ENCODE data around the gene RTL5. TPM values are rescaled to one million over a fixed set of nuclear protein-coding genes. Genes with fewer than 3 reads are reported as not detected.

The RTL5 gene
- total RNA-seq, 1 experiment from 2014 or later: 0.14 TPM

DNA sequence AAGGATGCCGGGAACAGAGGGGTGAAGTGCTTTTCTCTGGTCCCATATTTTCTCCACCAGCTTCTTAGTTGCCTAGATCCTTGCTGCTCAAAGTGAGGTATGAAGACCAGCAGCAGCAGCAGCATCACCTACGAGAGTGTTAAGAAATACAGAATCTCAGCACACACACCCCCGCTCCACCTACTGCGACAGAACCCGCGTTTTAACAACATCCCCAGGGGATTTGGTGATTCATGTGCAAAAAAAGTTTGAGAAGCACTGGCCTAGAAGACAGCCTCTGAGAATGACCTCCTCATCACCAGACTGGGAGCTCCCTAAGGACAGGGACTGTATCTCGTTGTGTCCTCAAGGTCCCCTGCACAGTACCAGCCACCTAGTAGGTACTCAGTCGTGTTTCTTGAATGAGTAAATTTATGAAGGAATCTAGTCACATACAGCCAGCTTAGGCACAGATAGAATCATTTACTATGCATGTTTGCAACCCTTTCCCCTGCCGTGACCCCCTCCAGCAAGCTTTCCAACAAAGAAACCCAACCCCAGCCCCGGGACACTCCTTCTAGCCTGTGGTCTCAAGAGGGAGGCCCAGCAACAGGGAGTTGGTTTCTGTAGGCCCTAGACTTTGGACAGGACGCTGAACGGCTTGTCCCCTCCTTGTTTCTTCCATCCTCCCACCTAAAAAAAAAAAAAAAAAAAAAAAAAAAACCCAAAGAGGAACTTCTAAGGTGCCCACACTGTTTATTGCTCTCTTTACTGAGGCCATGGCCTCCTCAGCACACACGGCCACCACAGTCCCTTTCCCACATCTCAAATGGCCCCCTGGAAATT is 21.5 kb downstream of the RTL5 start:
- DNase-seq (ENCODE audit: low spot score): no peak

DNA sequence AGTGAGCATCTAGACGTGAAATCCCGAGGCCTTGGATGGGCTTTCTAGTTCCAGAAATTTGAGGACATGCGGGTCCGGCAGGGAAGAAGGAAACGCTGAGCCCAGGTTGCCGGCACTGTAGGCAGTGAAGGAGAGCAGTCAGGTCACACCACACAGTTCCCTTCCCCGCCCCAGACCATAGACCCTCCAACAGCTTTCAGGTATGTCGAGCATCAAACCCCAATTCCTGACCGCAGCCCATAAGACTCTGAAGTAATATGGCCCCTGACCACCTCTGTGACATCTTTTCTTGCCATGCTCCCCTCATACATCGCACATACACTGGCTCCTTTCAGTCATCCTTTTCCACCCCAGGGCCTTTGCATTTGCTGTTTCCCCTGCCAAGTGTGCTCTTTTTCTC is 23.0 kb downstream of the RTL5 start:
- no peak for DNase-seq (ENCODE audit: low spot score)

DNA sequence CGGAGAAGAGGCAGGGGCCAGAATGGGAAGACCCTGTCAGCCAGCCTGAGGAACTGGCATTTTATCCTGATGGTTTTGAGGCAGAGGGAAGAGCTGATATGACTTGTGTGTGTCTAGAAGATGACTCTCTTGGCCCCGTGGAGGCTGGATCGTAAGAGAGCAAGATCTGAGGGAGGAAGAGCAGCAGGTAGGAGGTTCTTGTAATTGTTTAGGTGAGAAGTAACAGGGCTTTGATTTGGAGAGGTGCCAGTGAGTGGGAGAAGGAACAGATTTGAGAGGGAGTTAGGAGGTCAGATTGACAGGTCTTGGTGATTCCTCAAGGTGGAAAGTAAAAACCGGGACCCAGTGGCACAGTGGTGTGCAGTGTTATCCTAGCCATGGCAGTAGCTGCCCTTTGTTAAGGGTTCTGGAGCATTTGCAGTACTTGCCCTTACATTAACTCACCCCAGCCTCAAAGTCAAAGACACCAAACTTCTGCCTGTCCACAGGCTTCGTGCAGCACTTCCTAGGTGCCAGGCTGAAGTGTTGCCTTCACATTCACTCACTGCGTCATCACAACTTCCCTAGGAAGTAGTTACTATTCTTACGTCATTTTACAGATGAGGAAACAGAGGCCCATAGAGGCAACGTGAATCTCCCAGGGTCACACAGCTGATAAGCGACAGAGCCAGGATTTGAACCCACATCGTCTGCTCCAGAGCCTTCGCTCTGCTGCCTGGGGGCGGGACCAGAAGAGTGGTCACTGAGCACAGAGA is 23.7 kb downstream of the RTL5 start:
- DNase-seq (ENCODE audit: low spot score): no peak

DNA sequence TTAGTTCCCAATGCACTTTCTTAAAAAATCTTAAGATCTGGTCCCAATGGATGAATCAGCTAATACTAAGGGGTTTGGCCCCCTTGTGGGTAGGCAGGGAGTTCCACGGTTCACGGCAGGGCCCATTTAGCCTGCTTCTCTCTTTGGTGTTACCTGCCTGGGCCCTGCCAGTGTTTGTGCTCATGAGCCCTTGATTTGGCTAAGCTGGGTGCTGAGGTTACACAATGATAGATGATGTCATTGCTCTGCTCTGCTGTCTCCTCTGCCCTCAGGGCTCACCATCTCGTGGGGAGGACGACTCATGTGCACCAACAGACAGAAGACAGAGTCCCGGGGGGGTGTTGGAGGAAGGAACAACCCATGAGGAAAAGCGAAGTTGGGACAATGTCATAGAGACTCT is 24.4 kb downstream of the RTL5 start:
- DNase-seq (ENCODE audit: low spot score): no peak

DNA sequence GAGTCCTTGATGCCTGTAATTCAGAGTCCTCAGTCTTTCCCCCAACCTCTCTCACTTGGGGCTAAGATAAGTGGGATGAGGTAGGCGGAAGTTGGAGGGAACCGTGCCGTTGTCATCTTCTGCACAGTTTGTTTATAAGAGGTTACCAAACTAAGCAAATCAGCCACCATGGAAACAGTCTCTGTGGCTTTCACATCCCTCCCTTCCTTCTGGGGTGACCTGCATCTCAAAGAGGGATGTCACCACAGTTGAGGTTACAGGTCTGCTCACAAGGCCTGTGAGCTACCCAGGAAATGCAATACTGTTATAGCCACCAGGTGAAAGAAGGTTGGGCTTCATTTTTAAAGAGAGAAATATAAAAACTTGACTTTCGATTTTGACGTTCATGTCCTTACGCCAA is 26.3 kb downstream of the RTL5 start:
- DNase-seq (ENCODE audit: low spot score): no peak

DNA sequence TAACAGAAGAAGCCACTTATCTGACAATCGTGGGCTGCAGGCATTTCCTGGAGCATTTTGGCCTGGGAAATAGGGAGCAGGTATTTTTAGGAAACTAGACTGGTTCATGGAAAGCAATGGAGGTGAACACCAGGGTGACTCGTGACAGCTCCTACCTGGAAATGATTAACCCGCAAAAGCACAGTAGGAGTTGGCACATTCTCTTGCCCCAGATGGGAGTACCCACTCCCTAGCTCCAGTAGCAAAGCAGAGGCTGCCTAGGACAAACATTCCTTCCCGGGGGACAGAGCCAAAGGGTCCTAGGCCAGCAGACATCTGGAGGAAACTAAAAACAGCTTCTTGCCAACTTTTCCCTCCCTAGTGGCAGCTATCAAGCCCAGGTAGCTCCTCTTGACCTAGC is 29.0 kb downstream of the RTL5 start:
- DNase-seq (ENCODE audit: low spot score): no peak

DNA sequence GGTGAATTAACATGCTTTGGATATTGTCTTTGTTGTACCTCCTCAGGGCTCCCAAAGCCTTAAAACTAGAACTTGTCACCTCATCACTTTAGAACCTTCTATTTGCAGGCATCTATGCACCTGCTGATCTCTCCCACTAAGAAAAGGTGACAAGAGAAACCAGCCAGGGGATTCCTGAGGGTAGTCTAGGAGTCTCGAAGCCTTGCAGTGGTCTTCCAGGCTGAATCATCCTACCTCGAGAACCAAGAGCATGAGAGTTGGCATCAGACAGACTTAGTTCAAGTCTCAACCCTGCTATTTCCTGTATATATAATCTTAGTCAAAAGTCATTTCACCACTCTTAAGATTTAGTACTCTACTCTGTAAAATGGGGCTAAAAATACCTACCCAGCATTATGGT is 29.6 kb downstream of the RTL5 start:
- no peak for DNase-seq (ENCODE audit: low spot score)

DNA sequence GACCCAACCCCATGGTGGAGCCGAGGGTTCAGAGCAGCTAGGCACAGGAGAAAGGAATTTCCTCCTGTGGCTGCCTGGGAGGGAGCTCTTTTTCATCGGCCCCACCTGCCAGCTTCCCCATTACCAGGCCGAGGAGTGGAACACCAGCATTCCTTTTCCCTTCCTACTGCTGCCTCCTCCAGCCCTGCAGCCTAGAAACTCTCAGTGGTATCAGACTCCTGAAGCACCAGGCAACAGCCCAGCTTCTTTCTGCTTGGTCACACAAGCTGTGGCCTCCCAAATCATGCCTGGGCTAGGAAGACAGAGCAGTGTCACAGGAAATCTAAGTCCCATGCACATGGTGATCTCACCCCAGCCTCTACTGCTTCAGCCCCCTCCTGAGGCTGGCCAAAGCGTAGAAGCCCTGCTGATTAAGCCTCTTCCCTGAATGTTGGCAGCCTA is 30.1 kb downstream of the RTL5 start:
- DNase-seq (ENCODE audit: low spot score): no peak

DNA sequence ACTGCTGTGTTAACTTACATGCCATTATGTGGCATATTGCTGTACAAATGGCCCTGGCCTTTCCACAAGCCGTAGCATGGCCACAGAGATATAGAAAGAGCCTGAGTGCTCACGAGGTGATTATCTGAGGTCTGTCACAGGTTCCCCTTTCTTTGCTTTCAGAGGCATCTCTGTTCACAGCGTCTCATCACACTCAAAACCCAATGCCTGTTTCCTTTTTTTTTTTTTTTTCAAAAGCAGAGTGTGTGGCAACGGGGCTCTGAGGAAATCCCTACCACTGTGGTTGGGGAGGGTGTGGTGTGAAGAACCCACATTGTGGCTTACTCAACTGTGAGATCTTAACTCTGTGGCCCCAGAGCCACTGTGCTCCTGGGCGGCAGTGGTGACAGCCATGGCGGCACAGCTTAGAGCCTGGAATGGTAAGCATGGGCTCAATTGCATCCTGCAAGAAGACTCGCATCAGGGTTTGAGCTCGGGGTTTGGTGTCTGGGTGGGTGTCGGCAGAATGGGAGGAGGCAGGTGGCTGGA is 30.8 kb downstream of the RTL5 start:
- DNase-seq (ENCODE audit: low spot score): no peak

DNA sequence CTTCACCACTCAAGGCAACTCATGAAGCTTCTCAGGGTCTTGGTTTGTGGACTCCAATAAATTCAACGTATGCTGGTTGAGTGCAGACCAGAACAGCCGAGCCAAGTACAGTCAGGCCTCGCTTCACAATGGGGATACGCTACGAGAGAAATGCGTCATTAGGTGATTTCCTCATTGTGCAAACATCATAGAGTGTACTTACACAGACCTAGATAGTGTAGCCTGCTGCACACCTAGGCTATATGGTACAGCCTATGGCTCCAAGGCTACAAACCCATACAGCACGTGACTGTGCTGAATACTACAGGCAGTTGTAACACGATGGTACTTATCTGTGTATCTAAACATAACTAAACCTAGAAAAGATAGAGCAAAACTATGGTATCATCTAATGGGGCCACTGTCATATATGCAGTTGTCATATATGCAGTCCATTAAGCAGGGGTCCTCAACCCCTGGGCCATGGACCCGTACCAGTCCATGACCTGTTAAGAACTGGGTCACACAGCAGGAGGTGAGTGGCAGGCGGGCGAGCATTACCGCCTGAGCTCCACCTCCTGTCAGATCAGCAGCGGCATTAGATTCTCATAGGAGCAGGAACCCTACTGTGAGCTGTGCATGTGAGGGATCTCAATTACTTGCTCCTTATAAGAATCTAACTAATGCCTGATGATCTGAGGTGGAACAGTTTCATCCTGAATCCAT is 31.5 kb downstream of the RTL5 start:
- DNase-seq (ENCODE audit: low spot score): no peak

DNA sequence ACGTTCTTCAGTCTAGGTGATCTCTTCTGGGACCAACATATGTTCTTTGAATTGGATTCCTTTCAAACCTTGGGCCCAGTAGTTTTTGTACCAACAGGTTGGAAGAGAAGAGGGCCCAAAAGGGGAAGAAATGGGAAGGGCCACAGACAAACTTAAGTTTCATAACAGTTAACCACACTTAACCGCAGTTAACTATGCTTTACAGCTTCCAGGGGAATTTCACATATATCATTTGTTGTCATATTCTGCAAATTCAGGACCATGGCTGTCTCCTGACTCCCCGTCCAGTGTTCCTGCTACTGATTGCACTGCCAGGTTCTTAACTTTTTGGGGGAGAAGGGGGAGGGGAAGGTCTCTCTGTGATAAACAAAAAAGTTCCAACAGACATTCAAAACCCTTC is 34.6 kb downstream of the RTL5 start:
- no peak for DNase-seq (ENCODE audit: low spot score)

DNA sequence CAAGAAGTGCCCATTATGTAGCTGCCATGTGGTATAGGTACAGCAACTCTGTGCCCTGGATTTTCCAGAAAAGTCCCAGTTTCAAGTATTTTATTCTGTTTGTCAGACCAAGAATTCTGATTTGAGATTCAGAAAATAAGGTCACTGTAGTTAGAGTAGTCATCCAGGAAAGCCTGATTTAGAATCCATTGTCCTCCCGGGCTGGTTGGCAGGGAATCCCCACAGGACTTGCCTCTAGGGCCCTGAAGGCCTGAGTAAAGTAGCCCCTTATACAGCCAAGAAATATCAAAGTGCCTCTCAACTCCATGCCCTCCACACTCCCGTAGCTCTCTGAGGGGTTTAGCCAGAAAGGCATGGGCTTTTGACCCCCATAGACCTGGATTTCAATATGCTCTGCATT is 36.3 kb downstream of the RTL5 start:
- DNase-seq (ENCODE audit: low spot score): no peak

DNA sequence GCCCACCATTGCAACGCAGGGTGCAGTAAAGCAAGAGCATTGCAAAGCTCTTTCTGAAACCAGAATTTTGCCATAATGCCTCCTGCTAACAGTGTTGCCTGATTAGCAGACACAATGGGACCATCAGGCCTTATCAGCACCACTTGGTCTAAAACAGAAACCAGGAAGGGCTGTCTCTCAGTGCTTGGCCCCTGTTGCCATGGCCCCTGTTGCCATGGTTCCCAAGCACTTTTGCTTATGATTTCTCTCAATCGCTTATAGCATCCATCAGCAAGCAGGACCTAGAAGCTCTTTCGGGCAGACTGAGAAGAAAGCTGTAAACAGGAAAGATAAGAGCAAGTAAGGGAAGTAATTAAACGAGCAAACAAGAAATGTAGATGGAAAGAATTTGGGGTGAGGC is 36.8 kb downstream of the RTL5 start:
- DNase-seq (ENCODE audit: low spot score): no peak

DNA sequence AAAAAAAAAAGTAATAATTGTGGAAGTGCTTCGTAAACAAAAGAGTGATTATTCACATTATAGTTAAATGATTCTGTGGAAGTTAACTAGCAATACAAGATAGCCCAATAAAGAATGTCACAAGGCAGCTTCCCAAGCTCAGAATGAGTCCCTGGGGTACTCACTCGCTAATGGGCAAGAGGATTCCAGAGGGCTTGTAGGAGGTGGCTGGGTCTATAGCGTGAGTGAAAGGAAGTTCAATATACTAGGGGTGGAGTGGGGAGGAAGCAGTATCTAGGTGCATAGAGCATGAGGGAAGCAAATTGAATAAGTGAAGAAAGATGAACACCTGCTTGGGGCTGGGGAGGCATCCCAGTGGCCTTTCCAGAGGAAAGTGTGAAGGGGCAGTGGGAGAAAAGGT is 42.5 kb downstream of the RTL5 start:
- no peak for DNase-seq (ENCODE audit: low spot score)

DNA sequence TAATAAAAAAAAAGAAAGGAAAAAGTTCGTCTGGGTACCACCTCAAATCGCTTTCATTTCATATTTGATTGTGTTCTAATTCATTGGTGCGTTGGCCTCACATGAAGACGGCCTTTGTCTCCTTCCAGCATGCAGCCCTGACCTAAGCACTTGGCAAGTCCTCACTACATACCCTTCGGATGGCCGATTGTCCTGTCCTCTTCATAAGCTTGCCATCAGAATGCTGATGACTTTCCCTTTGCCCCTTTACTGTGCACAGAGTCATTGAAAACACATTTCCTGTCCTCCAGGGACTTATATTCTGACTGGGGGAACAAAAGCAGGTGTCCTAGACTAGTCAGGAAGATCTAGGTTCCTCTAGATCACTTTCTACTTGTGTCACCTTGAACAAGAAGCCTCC is 43.0 kb downstream of the RTL5 start:
- DNase-seq (ENCODE audit: low spot score): no peak

DNA sequence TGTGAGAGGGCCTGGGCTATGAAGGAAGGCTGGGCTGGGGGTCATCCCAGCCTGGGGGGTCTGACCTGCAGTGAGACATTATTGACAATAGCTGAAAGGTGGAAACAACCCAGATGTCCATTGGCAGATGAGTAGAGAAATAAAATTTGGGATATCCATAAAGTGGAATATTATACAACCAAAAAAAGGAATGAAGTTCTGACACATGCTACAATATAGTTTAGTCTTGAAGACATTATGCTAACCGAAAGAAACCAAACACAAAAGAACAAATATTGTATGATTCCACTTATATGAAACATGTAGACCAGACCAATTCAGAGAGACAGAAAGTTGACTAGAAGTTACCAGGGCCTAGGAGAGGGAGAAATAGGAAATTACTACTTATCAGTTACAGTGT is 44.7 kb downstream of the RTL5 start:
- no peak for DNase-seq (ENCODE audit: low spot score)

DNA sequence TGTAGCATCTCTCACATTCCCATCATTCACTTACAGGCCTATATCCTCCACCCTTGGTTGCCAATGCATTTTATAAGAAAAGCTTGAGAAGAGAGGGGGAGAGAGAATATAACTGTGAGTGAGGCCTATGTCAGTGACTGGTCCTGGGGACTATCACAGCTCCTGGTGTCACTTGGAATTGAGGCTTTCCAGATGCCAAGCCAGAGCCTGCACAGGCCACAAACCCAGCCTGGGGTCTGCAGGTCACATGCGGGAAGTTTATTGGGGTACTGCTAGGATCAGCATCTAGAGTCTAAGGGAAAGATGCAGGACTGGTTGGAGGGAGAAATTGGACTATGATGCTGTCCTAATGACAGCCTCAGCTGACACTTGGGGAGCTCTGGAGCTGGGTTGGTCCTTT is 47.6 kb downstream of the RTL5 start:
- DNase-seq (ENCODE audit: low spot score): no peak

DNA sequence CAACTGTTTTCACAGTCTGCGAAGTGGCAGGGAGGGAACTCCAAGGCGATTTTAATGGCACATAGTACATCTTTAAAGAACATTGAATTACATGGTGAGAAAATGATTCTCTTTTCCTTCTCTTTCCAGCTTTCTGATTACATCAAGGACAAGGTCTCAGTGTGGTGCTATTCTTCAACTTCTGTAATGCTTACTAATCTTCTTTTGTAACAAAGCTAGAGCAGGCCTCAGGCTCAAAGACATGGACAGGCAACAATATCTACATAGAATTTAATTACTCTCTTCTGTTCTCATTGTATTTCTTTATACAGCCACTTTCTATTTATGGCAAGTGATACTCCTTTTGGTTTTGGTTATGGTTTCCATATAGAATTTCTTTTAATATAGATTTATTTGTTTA is 48.4 kb downstream of the RTL5 start:
- no peak for DNase-seq (ENCODE audit: low spot score)

DNA sequence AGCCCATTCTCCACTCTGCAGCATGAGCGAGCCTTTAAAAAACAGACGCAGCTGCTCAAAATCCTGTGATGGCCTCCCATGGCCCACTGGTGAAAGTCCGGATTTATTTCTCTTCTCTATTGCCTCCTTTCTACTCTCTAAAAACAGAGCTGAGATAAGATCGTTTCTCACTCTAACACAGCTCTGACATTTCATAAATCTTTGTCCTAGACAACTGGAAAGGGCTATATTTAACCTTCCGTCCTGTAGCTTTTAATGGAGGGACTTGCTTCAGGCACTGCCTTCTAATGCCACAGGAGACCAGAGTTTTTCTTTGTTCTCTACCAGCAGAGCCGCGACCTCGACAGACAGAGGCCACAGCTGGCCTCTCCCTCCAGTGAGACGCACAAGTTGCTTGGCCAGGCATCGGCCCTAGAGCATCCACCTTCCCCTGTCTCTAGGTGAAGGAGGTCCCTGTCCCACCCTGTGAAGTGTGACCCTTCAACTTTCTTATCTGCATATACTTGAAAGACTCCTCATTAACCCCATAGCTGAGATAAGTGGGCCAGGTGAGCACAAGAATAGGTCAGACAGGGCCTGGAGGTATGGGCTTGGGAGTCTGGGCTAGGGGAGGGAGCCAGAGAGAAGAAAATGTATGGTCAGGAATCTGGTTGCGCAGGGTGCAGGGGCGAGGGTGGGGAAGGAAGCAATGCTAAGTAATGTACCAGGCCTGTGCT is 50.0 kb downstream of the RTL5 start:
- no peak for DNase-seq (ENCODE audit: low spot score)

DNA sequence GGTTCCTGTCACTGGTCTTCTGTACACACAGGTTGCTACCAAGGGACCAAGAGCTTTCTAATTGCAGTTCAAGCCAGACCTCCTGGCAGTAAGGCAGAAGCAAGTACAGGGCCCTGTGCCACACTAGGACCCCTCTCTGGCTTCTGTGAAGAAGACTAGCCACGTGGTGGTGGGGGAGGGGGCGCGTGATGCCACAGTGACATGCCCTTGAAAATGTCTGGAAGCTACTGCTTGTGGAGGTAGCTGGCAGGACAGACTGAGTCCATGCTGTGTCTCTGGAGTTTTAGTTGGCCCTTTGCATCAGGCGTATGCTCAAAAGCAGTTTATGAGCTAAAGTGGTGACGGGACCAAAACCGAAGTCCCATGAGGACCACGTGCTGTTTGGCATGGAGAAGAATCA is 50.9 kb downstream of the RTL5 start:
- DNase-seq (ENCODE audit: low spot score): no peak

DNA sequence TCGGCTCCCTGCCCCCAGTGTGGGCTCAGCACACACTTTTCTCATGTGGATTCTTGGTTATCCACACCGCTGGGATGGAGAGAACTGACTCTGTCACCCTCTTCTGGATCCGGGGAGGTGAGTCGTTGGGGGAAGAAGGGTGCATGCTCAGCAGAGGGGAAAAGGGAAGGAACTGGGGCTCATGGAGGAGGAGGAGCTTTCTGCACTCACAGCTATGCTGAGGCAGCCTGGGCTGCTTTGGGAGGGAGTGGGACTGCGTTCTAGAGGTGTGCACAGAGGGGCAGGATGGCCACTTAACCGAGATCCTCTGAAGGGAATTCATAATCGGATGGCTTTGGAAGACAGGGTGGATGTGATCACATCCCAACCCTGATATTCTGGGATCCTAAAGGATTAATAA is 51.6 kb downstream of the RTL5 start:
- DNase-seq (ENCODE audit: low spot score): no peak

DNA sequence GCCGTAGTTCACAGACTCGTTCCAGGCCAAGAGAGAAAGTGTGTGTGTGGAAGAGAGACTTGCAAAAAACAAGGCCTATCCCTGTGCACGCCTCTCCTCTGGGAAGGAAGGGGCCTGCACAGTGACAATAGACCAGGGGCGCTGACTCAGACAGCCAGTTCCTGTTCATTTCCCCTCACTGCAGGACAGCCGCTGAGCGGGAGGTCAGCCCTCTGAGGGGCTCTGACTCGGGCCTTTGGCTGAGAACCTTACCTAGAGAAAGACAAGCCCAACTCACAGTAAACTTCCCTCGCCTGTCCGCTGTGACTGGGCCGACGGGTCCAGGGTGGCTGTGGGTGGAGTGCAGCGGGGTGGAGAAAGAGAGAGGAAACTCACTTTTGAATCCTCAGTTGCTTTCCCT is 52.1 kb downstream of the RTL5 start:
- no peak for DNase-seq (ENCODE audit: low spot score)
